NCI-H748 treated with DMSO at 0.1 percent for 48 hours (cell line): Measurements from ENCODE around the gene TTI1.

Source experiments
- DNase-seq: peaks from one replicate; lab custom pipeline; 2025; lab: John Stamatoyannopoulos, UW

The TTI1 gene

GRCh38 chr20:38033330-38034107, at the start of gene TTI1, which contains the start of gene RPRD1B:
TTI1 (minus strand) TSS chr20:38033456; CDS start chr20:38013816, 19,640 bp downstream.
RPRD1B (plus strand) TSS chr20:38033746; CDS start chr20:38033948, 202 bp downstream.
- peak; percentile 66 for DNase-seq

DNA sequence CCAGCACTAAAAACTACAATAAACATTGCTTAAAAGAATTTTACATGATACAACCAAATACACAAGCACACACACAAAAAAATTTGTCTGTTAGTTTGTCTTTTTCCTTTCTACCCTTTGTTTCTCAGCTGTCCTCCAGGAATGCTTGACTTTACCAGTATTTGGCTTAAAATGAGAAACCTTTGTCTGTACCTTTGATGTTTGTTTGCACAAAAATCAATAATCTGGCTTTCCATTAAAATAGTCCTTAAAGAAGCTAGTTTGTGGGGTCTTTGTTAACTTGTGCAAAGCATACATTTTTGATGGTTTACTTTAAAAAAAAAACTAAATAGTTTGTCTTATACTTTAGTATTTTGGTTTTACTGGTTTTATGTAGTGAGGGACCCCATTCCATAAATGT, 49.6 kb upstream of the TTI1 start:
- no peak for DNase-seq

- DNase-seq: no peak
Measured at GRCh38 chr20:38081575-38081974, 48.3 kb upstream of the TTI1 start.

GRCh38 chr20:38079353-38079752, 46.1 kb upstream of the TTI1 start:
- no peak for DNase-seq

DNA sequence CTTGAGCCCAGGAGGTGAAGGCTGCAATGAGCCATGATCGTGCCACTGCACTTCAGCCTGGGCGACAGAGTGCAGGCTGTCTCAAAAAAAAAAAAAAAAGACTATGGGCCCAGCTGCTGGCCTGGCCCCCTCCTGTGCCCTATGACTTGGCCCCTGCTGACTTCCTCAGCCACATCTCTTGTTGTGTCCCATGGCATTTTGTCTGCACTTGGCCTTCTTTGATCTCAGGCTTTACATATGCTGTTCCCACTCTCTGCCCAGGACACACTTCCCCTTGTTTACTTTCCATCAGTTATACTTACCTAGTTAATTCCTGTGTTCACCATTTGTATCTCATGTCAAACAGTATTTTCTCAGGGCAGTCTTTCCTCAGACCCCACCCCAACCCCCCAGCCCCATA, 44.8 kb upstream of the TTI1 start:
- no peak for DNase-seq

DNA sequence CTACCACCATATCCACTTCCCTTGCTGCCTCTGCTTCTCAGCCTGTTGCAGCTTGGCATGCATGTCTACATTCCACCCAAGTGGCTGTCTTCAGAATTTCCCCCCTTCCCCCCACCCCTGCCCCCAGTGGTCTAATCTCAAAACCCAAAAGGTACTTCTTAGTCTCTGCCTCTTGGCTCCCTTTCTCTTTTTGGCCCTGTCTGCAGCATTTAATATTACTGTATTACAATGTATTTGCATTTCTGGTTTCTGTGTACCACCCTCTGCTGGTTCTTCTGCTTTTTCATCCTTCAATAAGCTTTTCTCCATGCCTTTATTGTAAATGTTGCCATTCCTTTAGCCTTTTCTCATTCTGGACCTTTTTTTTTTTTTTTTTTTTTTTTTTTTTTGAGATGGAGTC, 43.3 kb upstream of the TTI1 start:
- DNase-seq: no peak

- no peak for DNase-seq
Measured at GRCh38 chr20:38075161-38075998, 42.1 kb upstream of the TTI1 start.

DNA sequence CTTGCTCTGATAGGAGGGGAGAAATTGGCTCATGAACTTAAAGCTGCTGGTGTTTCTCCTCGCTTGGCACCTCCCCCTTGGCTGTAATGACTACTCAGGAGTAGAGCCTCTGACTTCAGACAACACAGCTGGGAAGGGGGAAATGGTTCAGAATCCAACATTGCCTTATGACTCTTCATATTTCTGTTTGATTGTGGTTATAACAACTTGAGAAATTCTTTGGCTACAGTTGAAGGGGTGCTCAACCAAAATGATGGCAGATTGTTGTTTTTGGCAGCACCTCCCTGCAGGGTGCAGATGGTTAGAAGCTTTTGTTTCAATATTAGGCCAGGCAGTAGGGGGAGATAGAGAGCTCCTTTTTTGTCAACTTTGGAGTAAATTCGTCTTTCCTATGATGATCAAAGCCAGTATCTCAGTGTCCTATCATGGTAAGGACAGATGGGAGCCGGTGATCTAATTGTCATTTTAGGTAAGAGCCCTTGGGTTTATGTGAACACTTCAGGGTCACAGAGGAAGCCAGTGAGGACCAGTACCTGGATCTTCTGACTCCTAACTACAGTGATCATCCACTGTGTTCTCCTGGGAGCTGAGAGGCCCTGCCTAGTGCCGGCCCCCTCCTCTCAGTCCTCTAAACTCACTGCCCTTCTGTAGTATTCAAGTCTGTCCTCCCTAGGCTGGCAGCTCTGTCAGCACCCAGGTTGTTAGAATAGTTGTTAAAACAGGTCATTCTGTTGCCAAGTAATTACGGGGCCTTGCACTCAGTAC, 40.2 kb upstream of the TTI1 start:
- DNase-seq: peak; percentile 7

DNA sequence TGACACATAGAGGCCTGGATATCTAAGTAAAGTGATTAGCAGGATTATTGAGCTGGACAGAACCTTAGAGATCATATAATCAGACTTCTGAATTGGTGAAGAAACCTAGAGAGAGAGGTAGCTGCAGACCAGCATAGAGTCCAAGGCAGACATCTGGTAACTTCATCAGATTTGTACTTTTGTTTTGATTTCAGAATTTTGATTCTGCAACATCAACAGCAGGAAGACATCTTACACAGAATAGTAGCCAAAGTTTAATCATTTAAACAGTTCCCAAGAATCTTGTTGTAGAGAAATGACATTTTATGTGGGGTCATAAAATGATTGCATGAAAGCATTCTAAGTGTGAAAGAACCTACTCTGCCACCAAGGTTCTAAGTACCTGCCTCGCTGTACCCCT, 39.6 kb upstream of the TTI1 start:
- no peak for DNase-seq

DNA sequence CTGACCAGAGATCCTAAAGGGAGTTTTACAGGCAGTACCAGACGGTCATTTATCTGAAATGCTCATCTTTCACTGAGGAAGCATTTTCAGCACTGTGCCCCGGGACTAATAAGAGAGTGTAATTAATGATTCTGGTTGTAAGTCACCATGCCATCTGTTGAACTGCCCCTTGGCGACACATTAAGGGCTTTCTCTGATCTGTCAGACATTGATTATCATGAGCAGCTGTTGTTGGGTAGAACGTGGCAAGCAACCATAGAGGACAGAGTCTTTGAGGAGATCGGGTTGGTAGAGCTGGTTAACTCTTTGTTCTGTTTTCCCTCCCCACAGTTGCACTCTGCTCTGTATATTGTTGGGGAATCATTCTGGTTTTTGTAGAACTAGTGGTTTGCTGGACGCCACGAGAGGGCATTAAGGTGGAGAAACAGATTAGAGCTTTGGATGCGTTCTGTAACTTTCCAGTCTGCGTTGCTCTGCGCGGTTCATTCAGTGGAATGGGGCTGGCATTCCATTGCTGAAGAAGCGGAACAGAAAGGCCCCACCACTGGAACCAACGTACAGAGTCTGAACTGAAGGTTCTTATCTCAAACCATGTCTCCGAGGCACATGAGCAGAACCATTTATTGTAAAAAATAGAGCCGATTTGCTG, 34.6 kb upstream of the TTI1 start:
- no peak for DNase-seq

DNA sequence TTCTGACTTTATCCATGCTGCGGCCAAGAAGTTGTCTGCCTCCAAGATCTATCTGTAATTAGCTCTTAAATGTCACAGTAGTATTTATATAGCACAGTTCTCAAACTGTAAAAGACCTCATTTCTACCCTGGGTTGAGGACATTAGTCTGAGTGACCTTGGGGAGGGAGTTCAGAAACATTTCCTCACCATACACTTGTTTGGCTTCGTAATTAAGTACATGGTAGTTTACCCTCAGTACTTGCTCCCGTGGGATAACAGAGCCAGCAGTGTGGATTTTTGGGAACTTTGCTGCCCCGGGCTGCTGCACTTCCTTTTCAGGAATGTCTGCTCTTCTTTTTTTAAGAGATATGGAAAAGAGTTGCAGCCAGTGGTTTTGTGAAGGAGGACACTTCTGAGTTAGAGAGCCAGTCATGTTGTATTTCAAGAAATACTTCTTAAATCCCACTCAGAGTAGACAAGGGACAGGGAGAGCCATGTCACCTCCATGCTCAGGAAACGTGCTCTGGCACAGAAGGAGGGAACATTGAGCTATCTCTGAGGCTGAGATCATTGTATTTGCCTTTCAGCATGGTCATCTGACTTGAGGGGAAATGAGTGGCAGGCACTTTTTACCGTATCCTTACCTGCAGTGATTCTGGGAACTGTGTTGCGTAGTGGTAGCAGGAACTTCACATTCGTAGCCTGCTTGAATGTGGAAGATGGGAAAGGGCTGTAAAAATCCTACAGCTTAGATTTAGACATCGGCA, 33.9 kb upstream of the TTI1 start:
- no peak for DNase-seq

- no peak for DNase-seq
Measured at GRCh38 chr20:38065764-38066375, 32.6 kb upstream of the TTI1 start.

DNA sequence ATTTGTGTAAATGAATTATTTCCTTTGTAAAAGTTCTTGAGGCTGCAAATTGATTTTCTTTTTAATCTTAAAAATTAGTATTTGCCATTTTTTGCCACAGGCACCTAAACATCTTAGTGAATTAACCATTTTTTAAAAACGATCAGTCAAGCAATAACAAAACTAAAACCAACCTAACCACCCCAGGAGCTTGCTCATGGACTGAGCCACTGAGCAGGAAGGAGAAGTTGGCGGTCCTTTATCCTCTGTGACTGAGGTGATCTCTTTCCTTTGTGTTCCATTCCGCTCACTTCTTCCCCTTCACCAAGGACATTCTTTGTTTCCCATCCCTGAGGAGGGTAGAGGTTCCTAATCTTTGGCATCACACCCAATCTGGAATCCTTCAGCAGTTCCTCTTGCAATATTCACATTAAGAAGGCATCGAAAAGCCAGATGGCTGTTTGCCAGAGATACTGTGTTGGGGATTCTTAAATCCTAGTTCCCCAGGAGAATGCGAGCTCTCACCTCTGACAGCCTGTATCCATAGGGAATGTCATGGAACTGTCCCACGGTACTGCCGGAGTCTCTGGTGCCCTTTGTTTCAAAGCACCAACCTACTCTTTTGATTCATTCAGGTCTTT, 30.8 kb upstream of the TTI1 start:
- no peak for DNase-seq

DNA sequence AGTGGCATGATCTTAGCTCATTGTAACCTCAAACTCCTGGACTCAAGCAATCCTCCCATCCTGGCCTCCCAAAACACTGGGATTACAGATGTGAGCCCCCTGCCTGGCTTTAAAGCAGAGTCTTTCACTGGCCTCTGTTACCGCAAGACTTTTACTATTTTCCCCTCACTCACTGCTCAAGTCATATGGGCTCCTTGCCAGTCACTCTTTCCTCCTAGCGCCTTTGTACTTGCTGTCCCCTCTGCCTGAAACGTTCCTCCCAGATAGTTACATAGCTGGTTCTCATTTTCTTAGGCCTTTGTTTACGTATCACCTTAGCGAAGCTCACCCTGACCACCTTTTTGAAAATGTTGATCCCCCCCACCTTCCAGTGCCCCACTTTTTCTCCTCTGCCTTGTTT, 29.6 kb upstream of the TTI1 start:
- no peak for DNase-seq

GRCh38 chr20:38061109-38061508, 27.9 kb upstream of the TTI1 start:
- no peak for DNase-seq

- DNase-seq: no peak
Measured at GRCh38 chr20:38060536-38060935, 27.3 kb upstream of the TTI1 start.

DNA sequence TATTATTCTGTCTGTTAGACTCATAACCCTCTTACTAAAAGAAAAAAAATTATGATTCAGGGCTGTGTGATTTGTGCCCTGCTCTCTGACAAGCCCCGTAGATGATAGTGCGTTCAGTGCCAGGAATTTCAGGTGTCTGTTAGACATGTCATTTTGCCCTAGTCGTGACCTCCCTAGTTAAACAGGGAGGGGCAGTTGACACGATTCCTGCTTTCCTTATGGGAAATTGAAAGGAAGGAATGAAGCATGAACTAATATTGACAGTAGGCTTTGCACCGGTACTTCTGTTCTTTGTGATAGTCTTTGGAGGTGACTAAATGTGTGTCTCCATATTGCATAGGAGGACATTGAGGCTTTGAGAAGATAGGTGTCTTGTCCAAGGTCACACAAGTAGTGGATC, 26.6 kb upstream of the TTI1 start:
- DNase-seq: no peak

DNA sequence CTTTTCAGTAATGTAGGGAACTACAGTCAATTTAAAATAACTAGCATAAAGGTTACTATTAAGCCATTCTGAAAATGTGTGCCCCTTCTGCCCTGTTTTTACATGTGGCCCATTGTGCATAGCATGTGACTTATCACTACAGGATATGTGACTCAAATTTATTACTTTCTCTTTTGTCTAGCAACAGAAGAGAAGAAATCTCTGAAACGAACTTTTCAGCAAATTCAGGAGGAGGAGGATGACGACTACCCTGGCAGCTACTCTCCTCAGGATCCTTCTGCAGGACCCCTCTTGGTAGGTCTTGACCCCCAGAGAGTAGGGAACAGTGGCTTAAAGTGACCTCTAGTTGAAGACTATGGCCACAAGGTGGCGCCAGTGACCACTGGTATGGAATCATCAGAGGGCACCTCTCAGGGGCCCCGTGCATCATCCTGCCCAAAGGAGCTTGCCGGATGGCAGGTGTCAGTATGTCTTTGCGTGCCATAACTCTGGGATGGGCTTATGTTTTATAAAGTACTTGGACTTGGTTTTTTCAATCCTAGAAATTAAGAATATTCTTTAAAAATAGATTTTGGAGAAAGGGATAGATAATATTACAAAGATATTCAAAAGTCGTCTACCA, 24.2 kb upstream of the TTI1 start:
- DNase-seq: peak; percentile 33

DNA sequence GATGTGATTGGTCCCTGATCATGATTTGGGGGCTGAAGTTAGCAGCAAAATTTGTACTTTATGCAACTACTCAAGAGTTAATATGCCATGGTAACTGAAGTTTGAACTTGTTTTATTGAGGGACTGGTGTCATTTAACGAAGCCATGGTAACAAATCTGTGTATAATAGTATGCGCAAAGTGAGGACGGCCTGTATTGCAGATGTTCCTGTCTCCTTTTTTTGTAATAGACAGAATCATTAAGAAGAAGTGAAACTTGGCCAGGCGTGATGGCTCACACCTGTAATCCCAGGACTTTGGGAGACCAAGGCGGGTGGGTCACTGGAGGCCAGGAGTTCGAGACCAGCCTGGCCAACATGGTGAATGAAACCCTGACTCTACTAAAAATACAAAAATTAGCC, 22.6 kb upstream of the TTI1 start:
- DNase-seq: no peak

DNA sequence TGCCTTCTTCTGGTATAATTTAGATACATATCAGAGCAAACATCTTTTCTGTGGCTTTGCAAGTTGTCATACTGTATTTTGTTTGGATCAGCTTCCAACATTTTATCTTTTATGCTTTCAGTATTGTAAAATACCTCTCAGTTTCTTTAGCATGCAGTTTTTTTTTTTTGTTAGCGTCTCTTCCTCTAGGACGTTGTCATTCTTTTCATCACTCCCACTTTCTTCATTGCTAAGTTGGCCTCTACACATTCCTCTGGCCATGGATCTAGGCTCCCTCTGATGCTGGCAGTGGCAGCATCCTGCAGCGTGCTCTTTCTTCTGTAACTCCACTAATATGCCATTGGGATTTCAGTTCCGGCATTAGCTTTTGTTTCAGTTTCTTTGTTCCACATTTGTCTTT, 22.0 kb upstream of the TTI1 start:
- DNase-seq: no peak
